ENCODE results near the gene ZNF143. TPM values are rescaled to one million over a fixed set of nuclear protein-coding genes. Genes with fewer than 3 reads are reported as not detected.

Gene ZNF143
- total RNA-seq, 4 donors from 2014 or later = 20.7 to 45.6 (median 28.4) TPM

DNA sequence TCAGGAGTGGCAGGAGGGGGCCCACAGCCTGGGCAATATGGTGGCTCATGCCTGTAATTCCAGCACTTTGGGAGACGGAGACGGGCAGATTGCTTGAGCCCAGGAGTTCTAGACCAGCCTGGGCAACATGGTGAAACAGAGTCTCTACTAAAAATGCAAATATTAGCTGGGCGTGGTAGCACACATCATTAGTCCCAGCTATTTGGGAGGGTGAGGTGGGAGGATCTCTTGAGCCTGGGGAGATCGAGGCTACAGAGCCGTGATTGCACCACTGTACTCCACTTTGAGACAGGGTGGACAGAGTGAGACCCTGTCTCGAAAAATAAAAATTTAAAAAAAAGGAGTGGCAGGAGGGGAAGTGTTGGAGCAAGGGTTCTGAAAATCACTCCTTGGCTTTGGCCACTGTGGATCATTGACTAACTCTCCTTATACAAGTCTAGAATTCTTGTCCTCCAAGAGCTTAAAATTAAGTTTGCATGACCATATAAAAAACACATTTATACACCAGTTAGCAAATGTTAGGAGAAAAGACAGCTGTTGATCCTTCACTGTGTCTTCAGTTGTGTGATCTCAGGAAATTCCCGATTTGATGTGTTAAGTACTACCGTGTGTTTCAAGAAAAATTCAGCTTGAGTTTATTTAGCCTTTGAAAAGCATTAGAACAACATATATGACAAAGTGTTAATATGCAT, 110.4 kb downstream of the ZNF143 start:
- TF ChIP-seq, protein P1, sequence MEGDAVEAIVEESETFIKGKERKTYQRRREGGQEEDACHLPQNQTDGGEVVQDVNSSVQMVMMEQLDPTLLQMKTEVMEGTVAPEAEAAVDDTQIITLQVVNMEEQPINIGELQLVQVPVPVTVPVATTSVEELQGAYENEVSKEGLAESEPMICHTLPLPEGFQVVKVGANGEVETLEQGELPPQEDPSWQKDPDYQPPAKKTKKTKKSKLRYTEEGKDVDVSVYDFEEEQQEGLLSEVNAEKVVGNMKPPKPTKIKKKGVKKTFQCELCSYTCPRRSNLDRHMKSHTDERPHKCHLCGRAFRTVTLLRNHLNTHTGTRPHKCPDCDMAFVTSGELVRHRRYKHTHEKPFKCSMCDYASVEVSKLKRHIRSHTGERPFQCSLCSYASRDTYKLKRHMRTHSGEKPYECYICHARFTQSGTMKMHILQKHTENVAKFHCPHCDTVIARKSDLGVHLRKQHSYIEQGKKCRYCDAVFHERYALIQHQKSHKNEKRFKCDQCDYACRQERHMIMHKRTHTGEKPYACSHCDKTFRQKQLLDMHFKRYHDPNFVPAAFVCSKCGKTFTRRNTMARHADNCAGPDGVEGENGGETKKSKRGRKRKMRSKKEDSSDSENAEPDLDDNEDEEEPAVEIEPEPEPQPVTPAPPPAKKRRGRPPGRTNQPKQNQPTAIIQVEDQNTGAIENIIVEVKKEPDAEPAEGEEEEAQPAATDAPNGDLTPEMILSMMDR (IDR thresholded peaks at IDR 0.05) = no peak
- ATAC-seq (ENCODE audit: low FRiP score) = no peak
- no peak for DNase-seq (ENCODE audit: low spot score)

DNA sequence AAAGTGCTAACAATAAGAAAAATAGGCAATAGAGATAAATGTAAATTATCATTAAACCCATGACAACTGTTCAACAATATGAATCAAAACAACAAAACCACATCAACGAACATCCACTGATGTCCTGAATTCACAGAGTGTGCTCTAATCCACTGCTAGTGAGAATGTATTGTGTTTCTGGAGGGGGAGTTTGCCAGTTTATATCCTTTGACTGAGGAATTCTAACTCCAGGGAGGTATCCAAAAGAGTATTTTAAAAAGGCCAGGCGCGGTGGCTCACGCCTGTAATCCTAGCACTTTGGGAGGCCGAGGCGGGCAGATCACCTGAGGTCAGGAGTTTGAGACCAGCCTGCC, 110.9 kb downstream of the ZNF143 start:
- ATAC-seq (ENCODE audit: low FRiP score) (no peak), DNase-seq (ENCODE audit: low spot score) (no peak)
- TF ChIP-seq, protein P1 (IDR thresholded peaks at IDR 0.05) = no peak

DNA sequence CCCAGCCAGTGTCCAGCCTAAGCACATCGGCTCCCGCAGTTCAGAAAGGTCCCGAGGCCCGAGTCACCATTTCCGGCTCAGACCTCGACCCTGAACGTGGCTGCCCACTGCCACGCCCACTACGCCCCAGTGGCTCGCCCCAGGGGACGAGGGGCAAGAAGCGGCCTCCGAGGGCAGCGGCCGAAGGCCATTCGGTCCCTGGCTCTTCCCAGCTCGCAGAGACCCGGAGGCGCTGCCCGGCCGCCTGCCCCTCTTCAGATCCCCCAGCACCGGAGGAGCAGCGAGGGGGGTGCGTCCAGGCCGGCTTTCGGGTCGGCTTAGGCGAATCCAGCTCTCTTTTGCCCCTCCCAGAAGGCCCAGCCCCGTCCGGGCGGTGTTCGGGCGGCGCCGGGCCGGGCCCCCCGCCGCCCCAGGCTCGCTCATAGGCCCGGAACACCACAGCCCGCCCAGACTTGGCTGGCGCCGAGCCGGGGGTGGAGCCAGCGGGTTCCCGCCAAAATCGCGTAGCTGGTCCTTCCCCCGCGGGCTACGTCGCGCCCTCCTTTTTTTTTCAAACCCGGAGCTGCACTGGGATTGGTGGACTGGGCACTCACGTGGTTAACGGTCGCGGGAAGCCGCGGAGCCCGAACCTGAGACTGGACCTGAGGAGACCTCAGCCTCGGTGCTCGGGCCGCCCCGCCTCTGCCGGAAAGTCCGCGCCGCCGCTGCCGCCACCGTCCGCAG, 112.4 kb downstream of the ZNF143 start, which contains the start of gene WEE1:
Gene WEE1, plus strand, starts transcription at position 619 of the 723 bp plus-strand sequence. CDS start 264 bp downstream, outside the sequence.
- DNase-seq (ENCODE audit: low spot score) (peak; percentile 83), ATAC-seq (ENCODE audit: low FRiP score) (peak; percentile 91)
- TF ChIP-seq, protein P1 (IDR thresholded peaks at IDR 0.05) = no peak

DNA sequence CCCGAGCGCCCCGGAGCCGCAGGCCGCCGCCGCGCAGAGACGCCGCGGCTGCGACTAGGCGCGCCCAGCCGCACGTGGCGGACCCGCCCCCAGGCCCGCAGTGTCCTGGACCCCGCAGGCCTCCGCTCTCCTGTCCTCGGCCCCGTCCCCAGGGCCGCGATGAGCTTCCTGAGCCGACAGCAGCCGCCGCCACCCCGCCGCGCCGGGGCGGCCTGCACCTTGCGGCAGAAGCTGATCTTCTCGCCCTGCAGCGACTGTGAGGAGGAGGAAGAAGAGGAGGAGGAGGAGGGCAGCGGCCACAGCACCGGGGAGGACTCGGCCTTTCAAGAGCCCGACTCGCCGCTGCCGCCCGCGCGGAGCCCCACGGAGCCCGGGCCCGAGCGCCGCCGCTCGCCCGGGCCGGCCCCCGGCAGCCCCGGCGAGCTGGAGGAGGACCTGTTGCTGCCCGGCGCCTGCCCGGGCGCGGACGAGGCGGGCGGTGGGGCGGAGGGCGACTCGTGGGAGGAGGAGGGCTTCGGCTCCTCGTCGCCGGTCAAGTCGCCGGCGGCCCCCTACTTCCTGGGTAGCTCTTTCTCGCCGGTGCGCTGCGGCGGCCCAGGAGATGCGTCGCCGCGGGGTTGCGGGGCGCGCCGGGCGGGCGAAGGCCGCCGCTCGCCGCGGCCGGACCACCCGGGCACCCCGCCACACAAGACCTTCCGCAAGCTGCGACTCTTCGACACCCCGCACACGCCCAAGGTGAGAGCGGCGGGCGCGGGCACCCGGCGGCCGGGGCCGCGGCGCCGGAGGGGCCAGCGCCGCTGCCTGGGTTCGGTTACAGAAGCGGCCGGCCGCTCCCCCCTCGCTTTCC, 113.2 kb downstream of the ZNF143 start:
- ATAC-seq (ENCODE audit: low FRiP score) (peak; percentile 21), DNase-seq (ENCODE audit: low spot score) (no peak)
- TF ChIP-seq, protein P1 (IDR thresholded peaks at IDR 0.05) = no peak

DNA sequence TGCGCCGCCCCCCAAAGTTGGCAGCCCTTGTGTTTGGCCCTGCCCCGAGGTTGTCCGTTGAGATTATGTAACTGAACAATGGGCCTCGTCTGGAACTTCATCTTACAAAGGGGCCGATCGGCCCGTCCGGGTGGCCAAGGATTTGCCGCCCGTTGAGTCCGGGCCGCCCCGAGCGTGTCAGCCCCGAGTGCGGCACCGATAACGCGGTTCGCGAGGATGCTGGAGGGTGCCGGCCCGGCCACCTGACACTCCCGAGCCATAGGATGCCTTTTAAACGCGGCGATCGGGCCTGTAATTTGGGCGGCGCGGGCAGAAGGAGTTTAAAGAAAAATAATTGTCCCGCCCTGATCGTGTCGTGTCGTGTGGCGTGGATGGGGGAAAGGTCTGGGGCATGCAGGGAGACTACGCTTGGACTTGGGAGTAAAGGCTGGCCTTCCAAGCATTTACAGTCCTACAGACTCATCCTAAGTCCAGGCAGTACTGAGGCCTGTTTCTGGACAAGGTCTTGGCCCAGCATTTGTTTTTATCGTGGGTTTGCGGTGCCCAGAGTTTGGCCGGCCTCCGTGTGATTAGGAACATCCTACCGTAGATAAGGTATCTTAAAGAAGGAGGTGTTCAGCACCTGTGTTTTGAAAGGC, 113.9 kb downstream of the ZNF143 start:
- no peak for DNase-seq (ENCODE audit: low spot score)
- no peak for ATAC-seq (ENCODE audit: low FRiP score)
- TF ChIP-seq, protein P1 (IDR thresholded peaks at IDR 0.05) = no peak

Measured in omental fat pad (tissue), 4 donors.